Smooth muscle cell of bladder (primary cell): ENCODE data around the gene RAB27B. TPM values are rescaled to one million over a fixed set of nuclear protein-coding genes. Genes with fewer than 3 reads are reported as not detected.

ENCODE experiments used
- total RNA-seq: library from RNA; depleted of rRNA; stranded (reverse); fragments of >200 nt; gene quantifications from 2 replicates; pipeline ENCODE4 v1.2.3, GENCODE V29; 2014

The RAB27B gene, protein sequence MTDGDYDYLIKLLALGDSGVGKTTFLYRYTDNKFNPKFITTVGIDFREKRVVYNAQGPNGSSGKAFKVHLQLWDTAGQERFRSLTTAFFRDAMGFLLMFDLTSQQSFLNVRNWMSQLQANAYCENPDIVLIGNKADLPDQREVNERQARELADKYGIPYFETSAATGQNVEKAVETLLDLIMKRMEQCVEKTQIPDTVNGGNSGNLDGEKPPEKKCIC
- total RNA-seq, result 23.0 and 30.2 TPM in 2 replicates

DNA sequence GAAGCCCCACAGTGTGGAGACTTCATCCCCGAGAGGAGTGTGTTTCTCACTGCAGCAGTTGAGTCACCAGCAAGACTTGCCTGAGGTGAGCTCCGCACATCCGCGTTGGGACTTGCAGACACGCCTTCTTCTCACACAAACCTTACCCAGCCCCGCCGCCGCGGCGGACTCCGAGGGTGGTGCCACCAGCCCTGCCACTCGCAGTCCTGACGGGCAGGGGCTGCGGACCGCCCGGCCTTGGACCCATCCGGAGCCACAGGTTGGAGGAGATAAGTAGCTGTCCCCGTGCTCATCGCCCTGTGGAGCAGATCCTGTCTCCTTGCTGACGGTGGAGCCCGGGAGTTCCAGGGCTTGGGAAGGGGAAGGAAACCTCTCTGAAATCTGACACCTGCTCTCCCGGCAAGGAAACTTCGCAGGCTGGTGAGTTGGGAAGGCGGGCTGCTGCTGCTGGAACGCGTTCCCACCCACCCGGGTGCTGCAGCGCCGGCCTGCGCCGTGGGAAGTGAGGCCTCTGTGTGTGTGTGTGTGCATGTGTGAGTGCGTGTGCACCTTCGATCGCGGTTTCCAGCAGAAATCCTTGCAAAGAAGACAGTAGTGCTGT lies at the start of gene RAB27B:
Gene RAB27B, plus strand, starts transcription at position 197 of the 601 bp plus-strand sequence. CDS start 49,109 bp downstream, outside the sequence.

Other genes with a start within 250 kb of the RAB27B start
- gene DYNAP, start 237.2 kb upstream of the RAB27B start, total RNA-seq, result not detected in 2 replicates
- gene CCDC68, start 131.0 kb downstream of the RAB27B start, total RNA-seq, result 6.9 and 27.0 TPM in 2 replicates